Activated CD4-positive, alpha-beta T cell treated with anti-CD3 and anti-CD28 coated beads, Interleukin-2, amount 10 ng/mL, durations not matched to agents 7 days and 5 days (primary cell): ENCODE data around the gene ARID1B. TPM values are rescaled to one million over a fixed set of nuclear protein-coding genes. Genes with fewer than 3 reads are reported as not detected.

ENCODE experiments used
- CTCF ChIA-PET: fragments of 350-600 bp; sonication (Branson Sonifier 250); formaldehyde crosslinking; loops from one replicate; lab custom pipeline; 2021; ENCODE audit warnings: antibody characterized with exemption; lab: Charles Lee
- POLR2A ChIA-PET: fragments of 350-600 bp; sonication (Branson Sonifier 250); formaldehyde crosslinking; loops from one replicate; lab custom pipeline; 2021; ENCODE audit warnings: antibody characterized with exemption; lab: Charles Lee
- DNase-seq: peaks from one replicate; pipeline ENCODE4 v3.0.0-alpha.2; 2020
- H3K27ac Mint-ChIP-seq: one replicate; pipeline ENCODE4 v1.8.0; 2021; ENCODE audit warnings: mild to moderate bottlenecking, moderate library complexity, mixed read lengths
- H3K27me3 Mint-ChIP-seq: one replicate; pipeline ENCODE4 v1.8.0; 2021; ENCODE audit warnings: mixed read lengths
- H3K36me3 Mint-ChIP-seq: one replicate; pipeline ENCODE4 v1.8.0; 2021; ENCODE audit warnings: low read depth, mixed read lengths
- H3K4me1 Mint-ChIP-seq: one replicate; pipeline ENCODE4 v1.8.0; 2021; ENCODE audit warnings: mixed read lengths
- H3K4me3 Mint-ChIP-seq: one replicate; pipeline ENCODE4 v1.8.0; 2021; ENCODE audit warnings: mild to moderate bottlenecking, moderate library complexity, mixed read lengths
- H3K9me3 Mint-ChIP-seq: one replicate; pipeline ENCODE4 v1.8.0; 2021; ENCODE audit warnings: mixed read lengths
- total RNA-seq, 2 experiments: library from RNA; stranded (reverse); gene quantifications; one replicate each; pipeline ENCODE4 v1.2.3, GENCODE V29; 2021

ARID1B gene
- total RNA-seq, 2 experiments from 2014 or later: 76.8 to 89.6 TPM

GRCh38 chr6:156804402-156804801 is 27.2 kb downstream of the ARID1B start:
- H3K27me3 Mint-ChIP-seq: no peaks in the 10 kb centered on the region
- H3K4me1 Mint-ChIP-seq: peaks cover 47% of the 10 kb centered on the region
- H3K36me3 Mint-ChIP-seq: peaks cover 9% of the 10 kb centered on the region
- H3K27ac Mint-ChIP-seq: no peak overlapping the region
- H3K4me3 Mint-ChIP-seq: no peak overlapping the region
- CTCF ChIA-PET: interaction anchor here (0.7 to 1.5 kb wide), 2 partner anchors 50 to 361 kb away, joined by 3 read pairs; no protein-coding TSS in a partner anchor
- no peaks in the 10 kb centered on the region for H3K9me3 Mint-ChIP-seq
- POLR2A ChIA-PET: no interaction called here
- no peak for DNase-seq

- no peak for DNase-seq
- POLR2A ChIA-PET: no interaction called here
- Mint-ChIP-seq H3K27me3 (no peaks in the 10 kb centered on the region), H3K4me1 (peaks cover 50% of the 10 kb centered on the region), H3K36me3 (peaks cover 10% of the 10 kb centered on the region), H3K9me3 (no peaks in the 10 kb centered on the region), H3K27ac (no peak overlapping the region), H3K4me3 (no peak overlapping the region)
- CTCF ChIA-PET: interaction anchor here (1.3 to 1.9 kb wide), 2 partner anchors 10 to 15 kb away, joined by 3 to 7 read pairs; no protein-coding TSS in a partner anchor
Measured at GRCh38 chr6:156806155-156806554, 29.0 kb downstream of the ARID1B start.

- ChIA-PET POLR2A (no interaction called here), CTCF (interaction anchor here (0.6 to 1.9 kb wide), 4 partner anchors 13 to 1120 kb away, joined by 3 to 7 read pairs (median 3); no protein-coding TSS in a partner anchor)
- H3K9me3 Mint-ChIP-seq: no peaks in the 10 kb centered on the region
- H3K27me3 Mint-ChIP-seq: no peaks in the 10 kb centered on the region
- no peak for DNase-seq
- peaks cover 10% of the 10 kb centered on the region for H3K36me3 Mint-ChIP-seq
- peaks cover 45% of the 10 kb centered on the region for H3K4me1 Mint-ChIP-seq
- no peak overlapping the region for H3K4me3 Mint-ChIP-seq
- H3K27ac Mint-ChIP-seq: no peak overlapping the region
Measured at GRCh38 chr6:156807028-156807427, 29.9 kb downstream of the ARID1B start.

GRCh38 chr6:156807795-156808194 is 30.6 kb downstream of the ARID1B start:
- ChIA-PET CTCF (interaction anchor here (0.7 to 1.3 kb wide), 2 partner anchors 12 kb away, joined by 3 to 12 read pairs; no protein-coding TSS in a partner anchor), POLR2A (no interaction called here)
- peaks cover 46% of the 10 kb centered on the region for H3K4me1 Mint-ChIP-seq
- no peak overlapping the region for H3K4me3 Mint-ChIP-seq
- H3K36me3 Mint-ChIP-seq: peaks cover 10% of the 10 kb centered on the region
- no peaks in the 10 kb centered on the region for H3K27me3 Mint-ChIP-seq
- no peak overlapping the region for H3K27ac Mint-ChIP-seq
- no peak for DNase-seq
- H3K9me3 Mint-ChIP-seq: no peaks in the 10 kb centered on the region

GRCh38 chr6:156808287-156808686 is 31.1 kb downstream of the ARID1B start:
- Mint-ChIP-seq H3K9me3 (no peaks in the 10 kb centered on the region), H3K4me3 (no peak overlapping the region), H3K27me3 (no peaks in the 10 kb centered on the region), H3K4me1 (peaks cover 41% of the 10 kb centered on the region), H3K36me3 (peaks cover 10% of the 10 kb centered on the region), H3K27ac (no peak overlapping the region)
- CTCF ChIA-PET: interaction anchor here (0.7 kb wide), 1 partner anchor 11 kb away, joined by 12 read pairs; no protein-coding TSS in a partner anchor
- POLR2A ChIA-PET: no interaction called here
- no peak for DNase-seq

- ChIA-PET POLR2A (no interaction called here), CTCF (no interaction called here)
- Mint-ChIP-seq H3K4me3 (no peak overlapping the region), H3K27ac (no peak overlapping the region), H3K36me3 (peaks cover 6% of the 10 kb centered on the region), H3K4me1 (peaks cover 34% of the 10 kb centered on the region), H3K27me3 (no peaks in the 10 kb centered on the region), H3K9me3 (no peaks in the 10 kb centered on the region)
- no peak for DNase-seq
Measured at GRCh38 chr6:156809034-156809433, 31.9 kb downstream of the ARID1B start.

- Mint-ChIP-seq H3K36me3 (peaks cover 6% of the 10 kb centered on the region), H3K4me3 (no peak overlapping the region)
Measured at GRCh38 chr6:156809446-156810178, 32.4 kb downstream of the ARID1B start.

GRCh38 chr6:156814036-156814581 is 36.9 kb downstream of the ARID1B start:
- H3K4me1 Mint-ChIP-seq: peaks cover 26% of the 10 kb centered on the region

More at GRCh38 chr6:156809446-156810178, 32.4 kb downstream of the ARID1B start:
- no peak for DNase-seq
- CTCF ChIA-PET: interaction anchor here (0.7 to 1.5 kb wide), 2 partner anchors 13 to 29 kb away, joined by 3 to 6 read pairs; no protein-coding TSS in a partner anchor
- POLR2A ChIA-PET: no interaction called here
- no peak overlapping the region for H3K27ac Mint-ChIP-seq
- no peaks in the 10 kb centered on the region for H3K27me3 Mint-ChIP-seq
- H3K9me3 Mint-ChIP-seq: no peaks in the 10 kb centered on the region
- peaks cover 37% of the 10 kb centered on the region for H3K4me1 Mint-ChIP-seq

GRCh38 chr6:156816505-156816904 is 39.3 kb downstream of the ARID1B start:
- no peak for DNase-seq
- CTCF ChIA-PET: interaction anchor here (0.5 kb wide), 1 partner anchor 184 kb away, joined by 5 read pairs; no protein-coding TSS in a partner anchor
- Mint-ChIP-seq H3K9me3 (no peaks in the 10 kb centered on the region), H3K4me3 (no peak overlapping the region), H3K27me3 (no peaks in the 10 kb centered on the region), H3K36me3 (no peaks in the 10 kb centered on the region), H3K4me1 (peaks cover 21% of the 10 kb centered on the region), H3K27ac (no peak overlapping the region)
- POLR2A ChIA-PET: no interaction called here

More at GRCh38 chr6:156814036-156814581, 36.9 kb downstream of the ARID1B start:
- Mint-ChIP-seq H3K4me3 (no peak overlapping the region), H3K36me3 (peaks cover 4% of the 10 kb centered on the region), H3K27me3 (no peaks in the 10 kb centered on the region), H3K27ac (no peak overlapping the region), H3K9me3 (no peaks in the 10 kb centered on the region)
- ChIA-PET POLR2A (no interaction called here), CTCF (no interaction called here)
- DNase-seq: no peak

GRCh38 chr6:156820089-156820798 is 43.1 kb downstream of the ARID1B start:
- Mint-ChIP-seq H3K4me1 (peaks cover 28% of the 10 kb centered on the region), H3K9me3 (no peaks in the 10 kb centered on the region), H3K27me3 (no peaks in the 10 kb centered on the region), H3K4me3 (no peak overlapping the region), H3K36me3 (peaks cover 4% of the 10 kb centered on the region), H3K27ac (no peak overlapping the region)
- CTCF ChIA-PET: interaction anchor here (0.5 to 1.8 kb wide), 4 partner anchors 8 to 13 kb away, joined by 3 to 12 read pairs (median 6); no protein-coding TSS in a partner anchor
- no peak for DNase-seq
- POLR2A ChIA-PET: no interaction called here

- no peak for DNase-seq
- Mint-ChIP-seq H3K36me3 (peaks cover 4% of the 10 kb centered on the region), H3K4me1 (peaks cover 32% of the 10 kb centered on the region), H3K27me3 (no peaks in the 10 kb centered on the region), H3K4me3 (no peak overlapping the region), H3K9me3 (no peaks in the 10 kb centered on the region), H3K27ac (no peak overlapping the region)
- CTCF ChIA-PET: no interaction called here
- POLR2A ChIA-PET: no interaction called here
Measured at GRCh38 chr6:156821707-156822106, 44.5 kb downstream of the ARID1B start.

GRCh38 chr6:156822747-156823206 is 45.6 kb downstream of the ARID1B start:
- Mint-ChIP-seq H3K27ac (no peak overlapping the region), H3K36me3 (peaks cover 4% of the 10 kb centered on the region), H3K27me3 (no peaks in the 10 kb centered on the region), H3K9me3 (no peaks in the 10 kb centered on the region), H3K4me3 (no peak overlapping the region), H3K4me1 (peaks cover 35% of the 10 kb centered on the region)
- DNase-seq: no peak
- ChIA-PET CTCF (no interaction called here), POLR2A (no interaction called here)
